Measurements from ENCODE around the gene ZNF197.
"Not testable (repeated sequence)": the region's sequence is repeated elsewhere in the genome, so short reads cannot be mapped to it uniquely, and the experiment has no call there.

The ZNF197 gene

DNA sequence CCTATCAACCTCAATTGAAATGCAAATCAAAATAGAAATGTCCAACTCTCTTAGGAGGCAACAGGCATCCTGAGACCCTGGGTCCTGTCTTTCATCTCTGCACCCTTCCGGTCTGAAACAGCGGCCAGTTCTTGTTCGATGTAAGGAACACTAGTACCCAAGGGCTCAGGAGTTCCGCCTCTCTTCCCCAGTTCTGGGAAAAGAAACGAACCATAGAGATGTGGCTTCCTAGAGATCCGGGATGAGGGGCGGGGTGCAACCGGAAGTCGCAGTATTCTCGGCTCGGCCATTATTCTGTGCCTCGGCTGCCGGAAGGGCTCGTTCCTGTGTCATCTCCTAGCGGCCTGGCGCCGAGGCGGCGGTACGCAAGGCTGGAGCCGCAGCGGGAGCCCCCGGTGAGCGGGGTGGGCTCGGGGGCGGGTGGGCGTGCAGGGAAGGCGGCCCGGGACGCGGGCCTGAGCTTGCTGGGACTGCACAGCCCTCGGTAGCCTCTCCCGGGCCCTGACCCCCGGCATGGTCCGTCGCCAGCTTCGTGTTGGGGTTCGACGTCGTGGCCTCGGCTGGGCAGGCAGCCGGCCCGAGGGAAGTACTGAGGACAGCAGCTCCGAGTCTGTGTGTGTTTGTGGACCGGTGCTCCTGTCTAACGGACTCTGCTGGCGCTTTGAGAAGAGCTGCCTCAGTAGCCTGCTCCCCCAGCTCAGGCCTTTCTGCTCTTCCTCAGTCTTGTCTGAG is at the start of gene ZNF197:
TSS of gene ZNF197 (plus strand) at position 288 of the 732 bp plus-strand sequence. CDS start 4,119 bp downstream, outside the sequence.
- Histone ChIP-seq H3K27ac (peak within 1 kb of the TSS; percentile 92), H3K36me3 (peaks cover 14% of the 10 kb centered on the region), H3K9me3 (ENCODE audit: severe bottlenecking) (no peaks in the 10 kb centered on the region), H3K27me3 (ENCODE audit: insufficient read depth, low read depth, severe bottlenecking) (no peaks in the 10 kb centered on the region), H3K4me3 (ENCODE audit: low read depth, low read length) (peak within 1 kb of the TSS; percentile 72)
- TF ChIP-seq, protein P1, sequence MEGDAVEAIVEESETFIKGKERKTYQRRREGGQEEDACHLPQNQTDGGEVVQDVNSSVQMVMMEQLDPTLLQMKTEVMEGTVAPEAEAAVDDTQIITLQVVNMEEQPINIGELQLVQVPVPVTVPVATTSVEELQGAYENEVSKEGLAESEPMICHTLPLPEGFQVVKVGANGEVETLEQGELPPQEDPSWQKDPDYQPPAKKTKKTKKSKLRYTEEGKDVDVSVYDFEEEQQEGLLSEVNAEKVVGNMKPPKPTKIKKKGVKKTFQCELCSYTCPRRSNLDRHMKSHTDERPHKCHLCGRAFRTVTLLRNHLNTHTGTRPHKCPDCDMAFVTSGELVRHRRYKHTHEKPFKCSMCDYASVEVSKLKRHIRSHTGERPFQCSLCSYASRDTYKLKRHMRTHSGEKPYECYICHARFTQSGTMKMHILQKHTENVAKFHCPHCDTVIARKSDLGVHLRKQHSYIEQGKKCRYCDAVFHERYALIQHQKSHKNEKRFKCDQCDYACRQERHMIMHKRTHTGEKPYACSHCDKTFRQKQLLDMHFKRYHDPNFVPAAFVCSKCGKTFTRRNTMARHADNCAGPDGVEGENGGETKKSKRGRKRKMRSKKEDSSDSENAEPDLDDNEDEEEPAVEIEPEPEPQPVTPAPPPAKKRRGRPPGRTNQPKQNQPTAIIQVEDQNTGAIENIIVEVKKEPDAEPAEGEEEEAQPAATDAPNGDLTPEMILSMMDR (IDR thresholded peaks at IDR 0.05; ENCODE audit: low read depth, low read length), result 0 out of 2 replicates have a peak, but pooled peaks have one; percentile 3
- peak; percentile 93 for DNase-seq

DNA sequence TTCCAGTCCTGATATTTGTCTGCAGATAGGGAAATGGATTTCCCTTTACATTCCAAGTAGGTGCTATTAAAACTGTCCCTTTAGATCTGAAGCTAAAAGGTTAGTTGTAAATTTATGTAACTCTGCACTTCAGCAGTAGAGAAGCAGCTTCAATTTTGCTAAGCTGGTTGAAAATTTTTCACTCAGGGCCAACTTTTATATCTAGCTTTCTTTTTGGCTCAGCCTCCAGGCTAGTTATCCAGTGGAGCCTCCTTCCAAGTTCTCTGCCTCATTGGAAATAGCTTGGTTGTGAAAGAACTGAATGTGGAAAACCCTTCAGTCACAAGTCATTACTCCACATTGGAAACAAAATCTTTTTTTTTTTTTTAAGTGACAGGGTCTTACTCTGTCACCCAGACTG is 48.2 kb upstream of the ZNF197 start:
- Histone ChIP-seq H3K27ac (no peak overlapping the region), H3K36me3 (peaks cover 25% of the 10 kb centered on the region), H3K9me3 (ENCODE audit: severe bottlenecking) (no peaks in the 10 kb centered on the region), H3K27me3 (ENCODE audit: insufficient read depth, low read depth, severe bottlenecking) (no peaks in the 10 kb centered on the region), H3K4me3 (ENCODE audit: low read depth, low read length) (no peak overlapping the region)
- no peak for DNase-seq
- TF ChIP-seq, protein P1 (IDR thresholded peaks at IDR 0.05; ENCODE audit: low read depth, low read length), result no peak

DNA sequence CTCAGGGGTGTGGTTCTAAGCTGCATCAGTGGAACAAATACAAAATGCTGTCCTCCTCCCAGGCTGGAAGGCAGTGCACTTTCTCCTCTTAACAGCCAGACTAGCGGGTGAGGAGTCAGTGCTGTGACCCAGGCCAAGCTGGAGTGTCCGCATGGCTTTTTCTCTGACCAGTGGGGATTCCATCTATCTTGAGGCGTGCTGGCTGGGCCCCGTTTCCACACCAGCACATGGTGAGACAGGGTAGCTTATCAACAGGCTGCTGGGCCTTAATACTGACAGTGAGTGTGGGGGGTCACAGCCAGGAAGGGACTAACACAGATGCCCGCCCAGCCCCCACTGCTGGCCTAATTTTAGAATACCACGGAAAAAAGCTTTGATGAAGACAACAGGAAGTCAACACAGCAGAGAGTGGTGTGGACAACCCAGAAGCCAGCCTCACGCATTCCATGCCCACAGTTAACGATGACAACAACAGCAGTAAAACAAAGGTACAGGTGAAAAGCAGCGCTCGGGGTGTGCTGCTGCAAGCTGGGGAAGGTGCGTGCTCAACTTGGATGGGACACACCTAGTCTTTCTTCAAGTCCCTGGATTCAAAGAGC is 47.4 kb upstream of the ZNF197 start:
- H3K36me3 ChIP-seq, result peaks cover 18% of the 10 kb centered on the region
- not testable (repeated sequence) for H3K27me3 ChIP-seq (ENCODE audit: insufficient read depth, low read depth, severe bottlenecking); H3K4me3 ChIP-seq (ENCODE audit: low read depth, low read length); H3K9me3 ChIP-seq (ENCODE audit: severe bottlenecking); H3K27ac ChIP-seq; DNase-seq

DNA sequence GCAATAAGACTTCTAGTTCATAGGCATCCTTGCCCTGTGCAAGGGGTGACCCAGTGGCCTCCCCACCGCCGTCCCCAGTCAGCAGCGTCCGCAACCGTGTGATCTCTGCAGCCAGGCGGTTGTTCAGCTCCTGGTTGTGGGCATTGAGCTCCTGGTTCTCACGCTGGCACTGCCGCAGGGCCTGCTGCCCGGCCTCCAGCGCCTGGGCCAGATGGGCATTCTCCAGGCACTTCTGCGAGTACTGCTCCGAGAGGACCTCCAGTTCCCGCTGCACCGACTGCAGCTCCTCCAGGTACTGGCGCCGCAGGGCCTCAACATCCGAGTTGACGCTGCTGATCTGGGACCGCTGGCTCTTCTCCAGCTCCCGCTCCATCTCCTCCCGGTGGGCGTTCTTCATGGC is 46.5 kb upstream of the ZNF197 start:
- H3K36me3 ChIP-seq, result peaks cover 18% of the 10 kb centered on the region

DNA sequence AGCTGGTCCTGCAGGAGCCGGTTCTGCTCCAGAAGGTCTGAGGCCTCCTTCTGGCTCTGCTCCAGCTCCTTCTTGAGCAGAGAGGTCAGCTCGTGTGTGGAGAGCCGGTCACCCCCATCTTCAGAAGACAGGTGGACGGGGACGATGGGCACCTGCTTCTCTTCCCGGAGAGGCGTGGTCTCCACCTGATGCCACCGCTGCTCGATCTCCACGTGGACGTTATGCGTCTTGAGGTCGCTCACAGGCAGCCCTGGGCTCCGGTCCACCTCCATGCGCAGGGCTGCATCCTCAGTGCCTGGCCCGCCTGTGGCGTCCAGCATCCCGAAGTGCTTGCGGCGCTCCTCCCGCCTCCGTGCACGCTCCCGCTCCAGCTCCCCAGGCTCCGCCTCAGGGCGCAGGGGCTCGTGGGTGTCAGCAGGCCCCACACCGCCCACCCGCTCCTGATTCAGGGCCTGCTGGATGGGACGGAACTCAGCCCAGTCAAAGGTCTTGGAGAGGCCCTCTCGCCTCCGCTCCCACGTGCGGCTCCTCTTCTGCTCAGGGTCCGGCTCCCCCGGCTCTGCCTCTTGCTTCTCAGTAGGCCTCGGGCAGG is 45.8 kb upstream of the ZNF197 start:
- H3K36me3 ChIP-seq, result peaks cover 18% of the 10 kb centered on the region
- H3K9me3 ChIP-seq (ENCODE audit: severe bottlenecking); H3K4me3 ChIP-seq (ENCODE audit: low read depth, low read length); H3K27ac ChIP-seq; DNase-seq; H3K27me3 ChIP-seq (ENCODE audit: insufficient read depth, low read depth, severe bottlenecking): not testable (repeated sequence)

More for the DNA sequence above, 46.5 kb upstream of the ZNF197 start:
- not testable (repeated sequence) for H3K27ac ChIP-seq; DNase-seq; H3K27me3 ChIP-seq (ENCODE audit: insufficient read depth, low read depth, severe bottlenecking); H3K9me3 ChIP-seq (ENCODE audit: severe bottlenecking); H3K4me3 ChIP-seq (ENCODE audit: low read depth, low read length)

DNA sequence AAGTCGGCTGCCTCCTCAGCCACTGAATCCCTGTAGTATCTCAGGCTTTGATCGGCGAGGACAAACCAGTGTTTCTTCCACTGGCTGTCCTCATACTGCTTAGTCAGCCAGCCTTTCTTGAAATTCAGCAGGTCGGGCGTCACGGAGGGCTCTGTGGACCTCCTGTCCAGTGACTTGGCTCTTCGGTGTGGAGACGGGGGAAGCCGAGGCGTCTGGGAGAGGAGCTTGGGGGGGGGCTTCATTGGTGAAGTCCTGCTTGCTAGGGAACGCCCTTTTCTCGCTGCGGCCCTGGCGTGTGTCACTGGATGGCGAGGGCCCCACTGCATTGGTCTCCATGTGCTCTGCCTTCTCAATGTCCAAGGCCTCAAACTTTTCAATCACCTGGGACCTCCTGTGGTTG is 45.1 kb upstream of the ZNF197 start:
- peaks cover 13% of the 10 kb centered on the region for H3K36me3 ChIP-seq
- not testable (repeated sequence) for H3K9me3 ChIP-seq (ENCODE audit: severe bottlenecking); DNase-seq; H3K27ac ChIP-seq; H3K4me3 ChIP-seq (ENCODE audit: low read depth, low read length); H3K27me3 ChIP-seq (ENCODE audit: insufficient read depth, low read depth, severe bottlenecking)

DNA sequence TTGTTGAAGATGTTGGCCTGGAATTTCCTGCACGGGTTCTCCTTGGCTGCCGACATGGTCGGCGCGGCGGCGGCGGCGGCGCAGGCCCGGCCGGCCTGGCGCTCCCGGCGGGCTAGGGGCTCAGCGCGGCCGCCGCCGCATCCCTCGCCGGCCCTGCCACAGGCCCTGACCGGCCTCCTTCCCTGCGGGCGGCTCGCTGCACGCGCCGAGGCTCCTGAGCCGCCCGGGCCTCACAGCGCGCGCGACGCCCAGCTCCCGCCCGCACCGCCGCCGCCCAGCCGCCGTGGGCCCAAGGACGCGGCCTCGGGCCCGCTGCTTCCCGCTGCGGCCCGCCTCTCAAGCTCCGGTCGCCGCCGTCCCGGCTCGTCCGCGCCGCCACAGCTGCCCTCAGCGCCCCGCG is 43.9 kb upstream of the ZNF197 start:
- H3K4me3 ChIP-seq (ENCODE audit: low read depth, low read length), result not testable (repeated sequence)

DNA sequence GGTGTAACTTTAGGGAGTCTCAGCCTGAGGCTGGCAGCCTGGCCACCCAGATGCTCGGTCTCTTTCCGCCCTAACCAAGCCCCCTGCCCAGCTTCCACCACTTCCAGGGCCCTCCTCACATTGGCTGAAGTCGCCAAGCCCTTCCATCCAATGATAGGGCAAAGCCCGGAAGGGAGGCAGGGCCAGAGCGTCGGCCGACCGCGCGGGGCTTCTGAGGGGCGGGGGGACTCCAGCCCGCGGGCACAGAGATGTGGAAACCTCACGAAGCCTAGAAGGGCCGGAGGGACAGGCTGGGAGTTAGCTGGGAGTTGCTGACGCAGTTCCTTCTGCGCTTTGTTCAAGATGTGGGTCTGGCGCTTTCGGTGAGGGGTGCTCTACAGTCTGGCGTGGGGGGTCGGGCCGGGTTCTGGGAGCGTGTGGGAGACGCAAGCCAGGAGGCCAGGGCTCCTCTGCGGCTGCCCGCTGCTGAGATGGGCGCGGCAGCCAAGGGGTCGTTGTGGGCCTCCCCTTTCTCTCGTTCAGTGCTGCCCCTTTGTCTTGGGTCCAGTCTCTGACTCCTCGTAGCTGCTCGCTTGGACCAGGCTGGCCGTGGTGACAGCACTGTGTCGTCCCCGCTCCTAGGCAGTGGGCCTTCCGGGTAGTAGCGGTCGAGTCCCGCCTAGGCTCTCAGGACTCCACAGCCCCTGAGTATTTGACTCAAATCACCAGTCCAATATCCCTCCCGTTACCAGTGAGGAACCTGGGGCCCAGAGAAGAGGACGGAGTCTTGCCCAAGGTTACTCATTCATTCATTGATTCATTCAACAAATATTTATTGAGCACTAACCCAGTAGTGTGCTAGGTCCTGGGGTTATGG is 40.0 kb upstream of the ZNF197 start, which contains the start of gene ZNF660:
TSS of gene ZNF660 (plus strand) at position 319 of the 856 bp plus-strand sequence. CDS start 9,230 bp downstream, outside the sequence.
- Histone ChIP-seq H3K36me3 (peaks cover 35% of the 10 kb centered on the region), H3K4me3 (ENCODE audit: low read depth, low read length) (peak within 1 kb of the TSS; percentile 75), H3K9me3 (ENCODE audit: severe bottlenecking) (no peaks in the 10 kb centered on the region), H3K27me3 (ENCODE audit: insufficient read depth, low read depth, severe bottlenecking) (no peaks in the 10 kb centered on the region), H3K27ac (peak within 1 kb of the TSS; percentile 91)
- TF ChIP-seq, protein P1 (IDR thresholded peaks at IDR 0.05; ENCODE audit: low read depth, low read length), result no peak
- peak; percentile 89 for DNase-seq

More for the DNA sequence above, 43.9 kb upstream of the ZNF197 start:
- H3K36me3 ChIP-seq, result peaks cover 15% of the 10 kb centered on the region
- not testable (repeated sequence) for H3K9me3 ChIP-seq (ENCODE audit: severe bottlenecking); H3K27ac ChIP-seq; H3K27me3 ChIP-seq (ENCODE audit: insufficient read depth, low read depth, severe bottlenecking); DNase-seq

All from WERI-Rb-1 (cell line).